Measurements from ENCODE around the gene SETD9.

Gene SETD9, protein sequence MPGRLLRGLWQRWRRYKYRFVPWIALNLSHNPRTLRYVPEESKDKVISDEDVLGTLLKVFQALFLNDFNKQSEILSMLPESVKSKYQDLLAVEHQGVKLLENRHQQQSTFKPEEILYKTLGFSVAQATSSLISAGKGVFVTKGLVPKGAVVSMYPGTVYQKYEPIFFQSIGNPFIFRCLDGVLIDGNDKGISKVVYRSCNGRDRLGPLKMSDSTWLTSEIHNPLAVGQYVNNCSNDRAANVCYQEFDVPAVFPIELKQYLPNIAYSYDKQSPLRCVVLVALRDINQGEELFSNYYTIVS

GRCh38 chr5:56909294-56910209 lies at the start of gene SETD9:
TSS of gene SETD9 (plus strand) at chr5:56909596. CDS start at chr5:56909646, 50 bp downstream.
- DNase-seq, result peak; percentile 93

DNA sequence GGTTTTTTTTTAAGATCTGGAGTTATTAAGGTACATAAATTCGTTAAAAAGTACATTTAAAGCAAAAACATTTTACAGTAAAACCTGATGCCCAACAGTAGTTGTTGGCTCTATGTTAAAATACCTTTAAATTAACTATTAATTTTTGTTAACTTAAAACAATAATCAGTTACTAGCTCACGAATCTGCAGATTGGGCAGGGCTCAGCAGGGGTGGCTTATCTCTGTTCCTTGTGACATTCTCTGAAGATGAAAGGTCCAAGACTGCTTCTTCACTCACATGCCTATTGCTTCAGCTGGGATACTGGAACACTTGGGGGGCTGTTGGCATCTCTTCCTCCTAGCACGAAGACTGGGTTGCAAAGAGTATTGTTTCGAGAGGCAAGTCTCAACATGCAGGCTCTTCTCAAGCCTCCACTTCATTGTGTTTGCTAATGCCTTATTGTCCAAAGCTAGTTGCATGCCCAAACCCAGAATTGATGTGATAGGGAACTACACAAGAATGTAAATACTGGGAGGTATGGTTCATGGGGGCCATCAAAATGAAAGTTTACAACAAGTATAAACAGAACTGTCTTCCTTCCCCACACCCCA lies 47.4 kb upstream of the SETD9 start:
- DNase-seq, result peak; percentile 5

GRCh38 chr5:56862909-56863308 lies 46.5 kb upstream of the SETD9 start:
- DNase-seq, result no peak

DNA sequence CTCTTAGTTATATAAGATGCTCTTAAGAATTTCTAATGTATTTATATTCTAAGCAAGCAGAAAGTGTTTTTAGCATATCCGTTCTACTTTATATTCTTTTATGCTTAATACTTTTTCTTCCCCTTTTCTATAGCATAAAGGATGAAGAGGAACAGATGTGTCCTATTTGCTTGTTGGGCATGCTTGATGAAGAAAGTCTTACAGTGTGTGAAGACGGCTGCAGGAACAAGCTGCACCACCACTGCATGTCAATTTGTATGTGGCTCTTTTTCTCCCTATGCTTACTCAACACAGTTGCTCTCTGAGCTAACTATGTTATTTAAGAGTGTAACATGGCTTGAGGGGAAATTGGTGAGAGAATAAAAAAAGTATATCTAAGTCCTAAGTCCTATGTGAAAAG lies 37.6 kb upstream of the SETD9 start:
- no peak for DNase-seq

DNA sequence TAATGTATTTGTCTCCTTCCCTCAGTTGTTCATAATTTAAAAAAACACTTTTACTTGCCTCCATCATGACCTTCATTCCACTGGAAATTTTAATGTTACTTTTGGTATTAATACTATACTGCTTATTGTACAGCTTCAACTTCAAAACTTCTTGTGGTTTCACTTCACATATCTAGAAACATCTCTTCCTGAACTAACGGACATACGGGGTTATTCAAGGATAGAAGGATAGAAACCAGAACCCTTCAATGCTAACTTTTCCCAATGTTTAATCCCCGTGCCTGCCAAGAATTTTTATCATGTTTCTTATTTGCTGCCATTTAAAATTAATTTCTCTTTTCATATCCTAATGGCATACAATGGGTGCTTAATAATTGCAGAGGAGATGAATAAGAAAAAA lies 36.3 kb upstream of the SETD9 start:
- no peak for DNase-seq

DNA sequence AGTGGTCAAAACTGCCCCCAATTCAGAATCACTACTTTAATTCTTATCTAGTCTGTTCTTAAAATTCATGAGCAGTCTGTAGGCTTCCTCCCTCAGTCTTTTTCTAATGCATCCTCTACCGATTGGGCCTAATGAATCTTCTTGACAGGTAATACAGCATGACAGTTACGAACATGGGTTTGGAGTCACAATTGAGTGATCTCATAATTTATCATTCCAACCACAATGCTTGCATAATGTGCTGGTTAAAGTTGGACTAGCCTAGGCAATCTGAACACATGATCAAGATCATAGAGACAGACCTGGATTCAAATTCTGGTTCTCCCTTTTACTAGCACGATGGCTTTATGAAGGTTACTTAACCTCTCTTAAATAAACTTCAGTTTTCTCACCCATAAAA lies 33.1 kb upstream of the SETD9 start:
- no peak for DNase-seq

GRCh38 chr5:56881571-56881970 lies 27.8 kb upstream of the SETD9 start:
- no peak for DNase-seq

DNA sequence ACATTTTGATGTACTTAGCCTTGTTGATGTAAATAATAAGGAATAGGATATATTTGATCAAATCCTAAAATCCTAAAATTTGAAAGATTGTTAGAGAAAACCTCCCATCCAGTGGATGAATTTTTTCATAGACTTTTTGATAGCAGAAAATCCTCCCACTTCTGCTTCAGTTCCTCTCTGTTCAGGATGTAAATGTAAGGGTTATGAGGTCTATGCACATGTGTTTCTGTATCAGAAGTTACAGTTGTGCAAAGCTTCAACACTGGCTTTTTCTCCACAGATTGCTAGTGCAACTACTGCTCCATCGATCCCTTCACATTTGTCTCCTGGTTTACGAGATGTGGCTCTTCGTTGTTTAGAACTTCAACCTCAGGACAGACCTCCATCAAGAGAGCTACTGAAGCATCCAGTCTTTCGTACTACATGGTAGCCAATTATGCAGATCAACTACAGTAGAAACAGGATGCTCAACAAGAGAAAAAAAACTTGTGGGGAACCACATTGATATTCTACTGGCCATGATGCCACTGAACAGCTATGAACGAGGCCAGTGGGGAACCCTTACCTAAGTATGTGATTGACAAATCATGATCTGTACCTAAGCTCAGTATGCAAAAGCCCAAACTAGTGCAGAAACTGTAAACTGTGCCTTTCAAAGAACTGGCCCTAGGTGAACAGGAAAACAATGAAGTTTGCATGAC lies 16.0 kb upstream of the SETD9 start:
- DNase-seq, result no peak

- no peak for DNase-seq
These were observed 12.6 kb upstream of the SETD9 start for GRCh38 chr5:56896763-56897162.

DNA sequence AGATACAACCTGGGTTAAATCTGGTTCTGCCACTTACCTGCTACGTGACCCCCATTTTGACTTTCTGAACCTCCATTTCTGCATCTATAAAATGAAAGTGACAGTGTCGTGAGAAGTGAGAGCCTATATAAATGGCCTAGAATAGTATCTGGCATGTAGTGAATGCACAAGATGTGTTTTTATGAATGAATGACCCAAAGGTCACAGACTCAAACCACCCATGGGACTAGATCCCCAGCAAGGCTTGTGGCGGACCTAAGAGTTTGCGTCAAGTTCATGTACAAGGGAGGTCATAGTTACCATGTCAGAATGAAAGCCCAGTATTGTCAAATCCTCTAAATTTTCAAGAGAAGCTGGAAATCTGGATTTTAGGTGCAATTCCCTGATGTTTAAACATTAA lies 11.2 kb upstream of the SETD9 start:
- DNase-seq, result no peak

GRCh38 chr5:56900395-56900794 lies 9.0 kb upstream of the SETD9 start:
- DNase-seq, result no peak

DNA sequence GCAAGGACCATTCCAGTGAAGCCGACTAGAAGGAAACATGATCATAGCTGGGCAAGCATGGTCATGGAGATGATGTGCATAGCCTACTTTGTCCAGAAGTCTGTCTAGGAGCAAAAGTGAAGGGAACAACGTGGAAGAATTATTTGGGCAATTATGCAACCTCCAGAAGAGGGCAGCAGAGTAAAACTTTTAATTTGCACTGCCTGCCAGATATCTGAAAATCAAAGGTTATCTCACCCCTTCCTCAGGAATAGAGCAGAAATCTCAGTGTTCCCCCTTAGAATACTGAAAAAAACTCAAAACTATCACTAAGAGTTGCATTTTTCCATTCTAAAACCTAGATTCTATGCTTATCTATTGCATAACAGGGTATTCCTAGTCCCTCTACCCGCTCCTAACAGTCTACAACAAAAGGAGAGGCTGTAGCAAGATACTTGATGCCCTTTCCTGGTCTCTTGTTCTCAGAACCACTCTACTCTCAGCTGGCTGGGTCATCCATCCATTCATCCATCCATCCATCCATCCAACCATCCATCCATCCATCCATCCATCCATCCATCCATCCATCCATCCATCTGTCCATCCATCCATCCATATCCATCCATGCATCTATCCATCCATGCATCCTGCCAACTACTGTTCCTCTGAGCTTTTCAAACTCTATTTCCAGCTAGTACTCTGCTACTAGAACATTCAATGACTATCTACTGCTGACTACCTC lies 8.4 kb upstream of the SETD9 start:
- DNase-seq, result peak; percentile 36

DNA sequence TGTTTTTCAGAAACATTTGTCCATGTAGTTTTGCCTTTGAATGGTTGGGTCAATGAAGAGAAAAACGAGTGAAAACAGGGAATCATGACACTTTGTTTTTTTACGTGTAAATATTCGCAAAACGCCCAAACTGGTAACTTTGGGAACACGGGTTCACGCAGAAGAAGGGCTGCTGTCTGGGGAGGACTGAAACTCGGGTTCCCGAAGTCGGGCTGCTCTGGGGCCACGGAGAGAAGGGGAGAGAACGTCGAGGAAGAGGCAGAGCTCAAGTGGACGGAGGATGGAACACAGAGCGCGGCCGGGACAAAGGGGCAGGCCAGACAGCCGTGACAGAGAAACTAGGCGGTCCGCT lies 478 bp upstream of the SETD9 start:
- DNase-seq, result no peak

DNA sequence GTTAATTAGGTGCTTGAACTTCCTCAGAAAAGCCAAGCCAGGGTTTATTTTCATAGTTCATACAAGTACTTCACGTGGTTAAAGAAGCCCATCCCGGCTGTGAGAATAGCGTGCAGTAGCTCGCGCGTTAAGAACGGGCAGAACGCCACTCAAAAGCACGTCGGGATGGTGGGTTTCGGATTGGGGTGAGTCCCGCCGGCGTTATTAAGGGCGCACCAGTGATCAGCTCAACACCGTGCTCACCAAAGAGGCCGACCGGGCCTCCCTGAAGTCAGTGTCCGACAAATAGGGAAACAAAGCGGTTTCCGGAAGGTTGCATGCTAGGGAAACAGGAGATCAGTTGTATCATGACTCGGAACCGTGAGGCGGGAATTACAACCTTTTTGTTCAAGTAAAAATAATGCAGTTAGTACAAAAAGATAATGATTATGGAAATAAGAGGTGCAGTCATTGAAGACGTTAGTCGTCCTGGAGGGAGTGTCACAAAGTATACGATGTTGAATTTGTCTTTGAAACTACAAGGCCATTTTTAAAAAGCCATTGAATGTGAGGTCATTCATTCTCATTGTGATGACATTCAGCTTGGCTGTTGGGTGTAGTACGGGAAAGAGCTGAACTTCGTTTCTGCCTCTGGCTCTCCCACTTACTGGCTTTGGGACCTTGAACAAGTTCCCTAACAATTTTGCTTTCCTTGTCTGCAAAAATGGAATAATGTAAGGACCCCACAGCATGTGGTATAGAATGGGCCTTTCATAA lies 992 bp downstream of the SETD9 start:
- DNase-seq, result peak; percentile 25

- no peak for DNase-seq
These were observed 4.4 kb downstream of the SETD9 start for GRCh38 chr5:56913766-56914165.

GRCh38 chr5:56914678-56915077 lies 5.3 kb downstream of the SETD9 start:
- no peak for DNase-seq

DNA sequence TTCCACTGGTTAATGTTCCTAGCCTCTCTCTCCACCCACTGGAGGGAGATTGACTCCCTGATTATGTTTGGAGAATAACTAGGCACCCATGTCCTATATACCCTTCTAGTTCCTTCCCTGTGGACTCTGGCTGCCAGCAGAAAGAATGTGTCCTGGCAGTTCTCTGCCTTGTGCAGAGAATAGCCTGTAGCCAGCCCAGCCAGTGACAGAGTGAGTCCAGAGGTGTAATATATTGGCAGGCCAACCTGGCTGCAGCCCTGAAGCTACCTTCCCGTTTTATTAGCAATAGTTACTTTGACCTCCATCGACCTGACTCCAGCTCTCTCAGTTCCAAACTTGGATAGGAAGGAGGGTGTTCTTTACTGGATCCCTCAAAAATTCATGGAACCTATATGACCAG lies 8.1 kb downstream of the SETD9 start:
- no peak for DNase-seq

DNA sequence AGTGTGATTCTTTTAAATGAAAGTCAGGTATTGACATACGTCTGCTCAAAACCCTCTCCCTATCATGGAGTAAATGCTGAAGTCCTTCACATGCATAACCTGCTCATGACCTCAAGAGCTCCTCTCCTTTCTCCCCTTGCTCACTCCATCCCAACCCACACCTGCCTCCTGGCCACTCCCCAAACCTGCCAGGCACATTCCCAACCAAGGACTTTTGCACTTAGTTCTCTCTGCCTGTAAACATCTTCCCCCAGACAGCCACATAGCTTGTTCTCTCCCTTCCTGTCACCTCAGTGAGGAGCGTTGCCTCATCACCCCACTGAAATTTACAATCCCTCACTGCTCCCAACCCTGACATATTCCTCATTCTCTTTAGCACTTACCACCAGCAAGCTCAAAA lies 8.7 kb downstream of the SETD9 start:
- no peak for DNase-seq

GRCh38 chr5:56919942-56920662 lies 10.7 kb downstream of the SETD9 start:
- no peak for DNase-seq

GRCh38 chr5:56922922-56923321 lies 13.5 kb downstream of the SETD9 start:
- DNase-seq, result no peak

GRCh38 chr5:56934325-56934724 lies 24.9 kb downstream of the SETD9 start:
- no peak for DNase-seq
